Vagina (tissue), 2 donors: Measurements from ENCODE around the gene GABARAP. TPM values are rescaled to one million over a fixed set of nuclear protein-coding genes. Genes with fewer than 3 reads are reported as not detected.

Experiments used
- DNase-seq, 2 donors: peaks; one replicate each; pipeline ENCODE4 v3.0.0-alpha.2; 2017; ENCODE audit errors: extremely low spot score in 2 of 2
- H3K27ac ChIP-seq: fragments of 200-600 bp; sonication (generic); one replicate; pipeline ENCODE4 v1.5.1; 2019
- H3K27me3 ChIP-seq: fragments of 200-600 bp; sonication (generic); one replicate; pipeline ENCODE4 v1.5.1; 2019
- H3K36me3 ChIP-seq, 2 donors: fragments of 200-600 bp; sonication (generic); one replicate each; pipeline ENCODE4 v1.5.1; 2017 to 2019
- H3K4me1 ChIP-seq: fragments of 200-600 bp; sonication (generic); one replicate; pipeline ENCODE4 v1.5.1; 2019
- H3K4me3 ChIP-seq, 2 donors: fragments of 200-600 bp; sonication (generic); 1 replicate in 1 of 2; 2 replicates in 1 of 2; pipeline ENCODE4 v1.5.1; 2016 to 2019
- H3K9me3 ChIP-seq: fragments of 200-600 bp; sonication (generic); one replicate; pipeline ENCODE4 v1.5.1; 2019
- POLR2A ChIP-seq, 2 donors: fragments of 450-650 bp; IDR thresholded peaks; one replicate each; pipeline ENCODE4 v1.6.1; 2017; ENCODE audit warnings: antibody characterized with exemption in 2 of 2, mild to moderate bottlenecking in 2 of 2, moderate library complexity in 2 of 2
- POLR2AphosphoS5 ChIP-seq, 2 donors: sonication (generic); formaldehyde crosslinking; IDR thresholded peaks; one replicate each; pipeline ENCODE4 v1.9.0; 2017; ENCODE audit warnings: antibody characterized with exemption in 2 of 2, mild to moderate bottlenecking in 2 of 2, low read depth in 1 of 2; ENCODE audit not compliant: insufficient read depth in 1 of 2
- intact Hi-C: fragments of 100-400 bp; cut with DNase I; formaldehyde crosslinking; loops from one replicate; pipeline ENCODE4 v1.15.1; 2023
- total RNA-seq: library from RNA; depleted of rRNA; stranded (reverse); fragments of >200 nt; gene quantifications from one replicate; pipeline ENCODE4 v1.2.3, GENCODE V29; 2016
- TF ChIP-seq, protein P1 (sequence below), 3 experiments: fragments of 450-650 bp in 2 of 3; fragments of 200-600 bp in 1 of 3; sonication (generic) in 1 of 3; IDR thresholded peaks; one replicate each; pipeline ENCODE4 v1.5.1; 2017 to 2019; ENCODE audit warnings: antibody characterized with exemption in 3 of 3, mild to moderate bottlenecking in 2 of 3, moderate library complexity in 2 of 3

The GABARAP gene
- total RNA-seq, 1 donor from 2014 or later: 395 TPM

DNA sequence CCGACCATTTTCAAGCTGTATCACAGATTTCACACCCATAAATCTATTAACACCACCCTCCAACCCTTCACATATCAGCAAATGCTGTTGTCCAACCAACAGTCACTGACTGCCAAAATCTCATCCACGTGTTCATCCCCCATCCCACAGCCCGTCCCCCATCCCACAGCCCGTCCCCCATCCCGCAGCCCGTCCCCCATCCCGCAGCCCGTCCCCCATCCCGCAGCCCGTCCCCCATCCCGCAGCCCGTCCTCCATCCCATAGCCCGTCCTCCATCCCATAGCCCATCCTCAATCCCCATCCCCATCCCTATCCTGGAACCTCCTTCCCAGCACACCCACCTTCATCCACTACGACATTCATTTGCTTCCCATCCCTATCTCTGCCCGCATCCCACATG, 36.7 kb downstream of the GABARAP start:
- peak overlapping the region; percentile 65 for H3K27ac ChIP-seq
- peak overlapping the region; percentile 43 to 55 for H3K4me3 ChIP-seq
- intact Hi-C loops: no loop called here

GRCh38 chr17:7204828-7205461, 37.3 kb downstream of the GABARAP start:
- Histone ChIP-seq H3K27ac (peak overlapping the region; percentile 65), H3K36me3 (peaks cover 0 to 19% of the 10 kb centered on the region in 2 donors), H3K9me3 (no peaks in the 10 kb centered on the region), H3K4me1 (peaks cover 39% of the 10 kb centered on the region), H3K4me3 (peak overlapping the region; percentile 43 to 55), H3K27me3 (no peaks in the 10 kb centered on the region)
- TF ChIP-seq POLR2AphosphoS5 (IDR thresholded peaks at IDR 0.05; ENCODE audit: insufficient read depth in 1 of 2, low read depth in 1 of 2): peak in 1 of 2 donors; percentile 82
- TF ChIP-seq POLR2A (IDR thresholded peaks at IDR 0.05): peak in 1 of 2 donors; percentile 37
- TF ChIP-seq, protein P1, sequence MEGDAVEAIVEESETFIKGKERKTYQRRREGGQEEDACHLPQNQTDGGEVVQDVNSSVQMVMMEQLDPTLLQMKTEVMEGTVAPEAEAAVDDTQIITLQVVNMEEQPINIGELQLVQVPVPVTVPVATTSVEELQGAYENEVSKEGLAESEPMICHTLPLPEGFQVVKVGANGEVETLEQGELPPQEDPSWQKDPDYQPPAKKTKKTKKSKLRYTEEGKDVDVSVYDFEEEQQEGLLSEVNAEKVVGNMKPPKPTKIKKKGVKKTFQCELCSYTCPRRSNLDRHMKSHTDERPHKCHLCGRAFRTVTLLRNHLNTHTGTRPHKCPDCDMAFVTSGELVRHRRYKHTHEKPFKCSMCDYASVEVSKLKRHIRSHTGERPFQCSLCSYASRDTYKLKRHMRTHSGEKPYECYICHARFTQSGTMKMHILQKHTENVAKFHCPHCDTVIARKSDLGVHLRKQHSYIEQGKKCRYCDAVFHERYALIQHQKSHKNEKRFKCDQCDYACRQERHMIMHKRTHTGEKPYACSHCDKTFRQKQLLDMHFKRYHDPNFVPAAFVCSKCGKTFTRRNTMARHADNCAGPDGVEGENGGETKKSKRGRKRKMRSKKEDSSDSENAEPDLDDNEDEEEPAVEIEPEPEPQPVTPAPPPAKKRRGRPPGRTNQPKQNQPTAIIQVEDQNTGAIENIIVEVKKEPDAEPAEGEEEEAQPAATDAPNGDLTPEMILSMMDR (IDR thresholded peaks at IDR 0.05): no peak
- intact Hi-C loops: no loop called here
- no peak for DNase-seq

More for the DNA sequence above, 36.7 kb downstream of the GABARAP start:
- Histone ChIP-seq H3K9me3 (no peaks in the 10 kb centered on the region), H3K27me3 (no peaks in the 10 kb centered on the region), H3K4me1 (peaks cover 39% of the 10 kb centered on the region), H3K36me3 (peaks cover 0 to 19% of the 10 kb centered on the region in 2 donors)
- no peak for TF ChIP-seq POLR2A (IDR thresholded peaks at IDR 0.05)
- TF ChIP-seq, protein P1 (IDR thresholded peaks at IDR 0.05): no peak
- no peak for TF ChIP-seq POLR2AphosphoS5 (IDR thresholded peaks at IDR 0.05; ENCODE audit: insufficient read depth in 1 of 2, low read depth in 1 of 2)
- no peak for DNase-seq

DNA sequence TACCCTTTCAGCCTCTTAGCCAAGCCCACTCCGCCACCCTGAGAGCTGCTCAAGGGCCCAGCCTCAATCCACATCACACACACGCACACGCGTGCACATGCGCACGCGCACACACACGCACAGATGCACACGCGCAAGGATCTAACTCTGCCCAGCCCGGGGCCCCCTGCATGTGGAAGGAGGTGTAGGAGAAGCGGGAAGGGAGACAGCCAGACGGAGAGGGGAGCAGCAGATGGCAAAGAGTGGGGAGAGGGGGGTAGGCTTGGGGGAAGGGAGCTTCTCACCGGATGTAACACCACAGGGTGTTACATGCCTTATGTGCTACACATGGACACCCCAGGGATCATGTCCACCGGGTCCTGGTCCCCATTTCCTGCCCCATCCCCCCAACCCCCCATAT, 37.9 kb downstream of the GABARAP start:
- TF ChIP-seq POLR2AphosphoS5 (IDR thresholded peaks at IDR 0.05; ENCODE audit: insufficient read depth in 1 of 2, low read depth in 1 of 2): no peak
- TF ChIP-seq, protein P1 (IDR thresholded peaks at IDR 0.05): no peak
- TF ChIP-seq POLR2A (IDR thresholded peaks at IDR 0.05): no peak
- peak overlapping the region; percentile 43 to 55 for H3K4me3 ChIP-seq
- intact Hi-C loops: no loop called here
- H3K27ac ChIP-seq: peak overlapping the region; percentile 65
- no peak for DNase-seq
- H3K9me3 ChIP-seq: no peaks in the 10 kb centered on the region
- H3K27me3 ChIP-seq: no peaks in the 10 kb centered on the region
- peaks cover 0 to 19% of the 10 kb centered on the region in 2 donors for H3K36me3 ChIP-seq
- H3K4me1 ChIP-seq: peaks cover 39% of the 10 kb centered on the region

- Histone ChIP-seq H3K36me3 (peaks cover 0 to 19% of the 10 kb centered on the region in 2 donors), H3K4me1 (peaks cover 39% of the 10 kb centered on the region), H3K9me3 (no peaks in the 10 kb centered on the region), H3K27me3 (no peaks in the 10 kb centered on the region), H3K4me3 (no peak overlapping the region), H3K27ac (no peak overlapping the region)
- TF ChIP-seq POLR2AphosphoS5 (IDR thresholded peaks at IDR 0.05; ENCODE audit: insufficient read depth in 1 of 2, low read depth in 1 of 2) (no peak), POLR2A (IDR thresholded peaks at IDR 0.05) (no peak)
- TF ChIP-seq, protein P1 (IDR thresholded peaks at IDR 0.05): no peak
- intact Hi-C loops: no loop called here
- DNase-seq: no peak
Observed at GRCh38 chr17:7203391-7203790, 38.9 kb downstream of the GABARAP start.
